H9 (cell line): ENCODE measurements around the gene DDX49. TPM values are rescaled to one million over a fixed set of nuclear protein-coding genes. Genes with fewer than 3 reads are reported as not detected.
A peak's percentile ranks its signal among the peaks of the same experiment; 100 is the strongest.

Experiments
- DNase-seq: peaks from one replicate; pipeline ENCODE4 v3.0.0-alpha.2; 2017
- H2AFZ ChIP-seq: one replicate; pipeline ENCODE4 v1.6.1; 2013; ENCODE audit warnings: mild to moderate bottlenecking, low read length, control low read depth, moderate library complexity
- H2AK5ac ChIP-seq: 2 replicates; pipeline ENCODE4 v1.6.1; 2013; ENCODE audit warnings: low read length, control low read depth, mixed read lengths; ENCODE audit not compliant: insufficient read length
- H2BK120ac ChIP-seq: one replicate; pipeline ENCODE4 v1.6.1; 2013; ENCODE audit warnings: low read depth, mild to moderate bottlenecking, low read length, control low read depth, inconsistent platforms; ENCODE audit not compliant: poor library complexity, severe bottlenecking
- H2BK12ac ChIP-seq: 2 replicates; pipeline ENCODE4 v1.6.1; 2013; ENCODE audit warnings: low read length, control low read depth, mixed read lengths, low read depth; ENCODE audit not compliant: insufficient read length
- H2BK15ac ChIP-seq: 2 replicates; pipeline ENCODE4 v1.6.1; 2013; ENCODE audit warnings: low read depth, low read length, control low read depth
- H2BK20ac ChIP-seq: one replicate; pipeline ENCODE4 v1.6.1; 2013; ENCODE audit warnings: low read depth, mild to moderate bottlenecking, low read length, control low read depth, inconsistent platforms; ENCODE audit not compliant: poor library complexity, severe bottlenecking
- H2BK5ac ChIP-seq: 2 replicates; pipeline ENCODE4 v1.6.1; 2013; ENCODE audit warnings: low read length, control low read depth, mixed read lengths; ENCODE audit not compliant: insufficient read length
- H3K14ac ChIP-seq: 2 replicates; pipeline ENCODE4 v1.6.1; 2013; ENCODE audit warnings: low read length, control low read depth; ENCODE audit not compliant: insufficient read depth
- H3K18ac ChIP-seq: 2 replicates; pipeline ENCODE4 v1.6.1; 2013; ENCODE audit warnings: low read depth, mild to moderate bottlenecking, mixed read lengths, low read length, control low read depth; ENCODE audit not compliant: insufficient read length
- H3K23ac ChIP-seq: 2 replicates; pipeline ENCODE4 v1.6.1; 2013; ENCODE audit warnings: low read length, control low read depth, mixed read lengths, low read depth; ENCODE audit not compliant: insufficient read length
- H3K23me2 ChIP-seq: 2 replicates; pipeline ENCODE4 v1.6.1; 2013; ENCODE audit warnings: low read depth, mild to moderate bottlenecking, mixed read lengths, low read length, control low read depth; ENCODE audit not compliant: insufficient read length, poor library complexity, severe bottlenecking
- H3K27ac ChIP-seq: 2 replicates; pipeline ENCODE4 v1.5.1; 2013; ENCODE audit warnings: low read length, control low read depth, mixed read lengths, low read depth; ENCODE audit not compliant: insufficient read length
- H3K27me3 ChIP-seq: 2 replicates; pipeline ENCODE4 v1.6.1; 2013; ENCODE audit warnings: low read length, control low read depth, inconsistent platforms; ENCODE audit not compliant: insufficient read depth
- H3K4ac ChIP-seq: 2 replicates; pipeline ENCODE4 v1.6.1; 2013; ENCODE audit warnings: low read depth, mild to moderate bottlenecking, control low read depth, inconsistent platforms, low read length, moderate library complexity
- H3K4me1 ChIP-seq: 2 replicates; pipeline ENCODE4 v1.6.1; 2013; ENCODE audit warnings: low read length, control low read depth, inconsistent platforms; ENCODE audit not compliant: insufficient read depth
- H3K4me2 ChIP-seq: 2 replicates; pipeline ENCODE4 v1.6.1; 2013; ENCODE audit warnings: low read length, control low read depth, mixed read lengths; ENCODE audit not compliant: insufficient read length, insufficient read depth
- H3K56ac ChIP-seq: 2 replicates; pipeline ENCODE4 v1.6.1; 2013; ENCODE audit warnings: low read depth, mild to moderate bottlenecking, mixed read lengths, low read length, control low read depth; ENCODE audit not compliant: insufficient read length
- H3K79me1 ChIP-seq: 2 replicates; pipeline ENCODE4 v1.6.1; 2013; ENCODE audit warnings: low read depth, mild to moderate bottlenecking, moderate library complexity, low read length, control low read depth, inconsistent platforms; ENCODE audit not compliant: insufficient read depth, poor library complexity, severe bottlenecking
- H3K79me2 ChIP-seq: 2 replicates; pipeline ENCODE4 v1.6.1; 2013; ENCODE audit warnings: low read length, control low read depth, inconsistent platforms; ENCODE audit not compliant: insufficient read depth
- H3K9ac ChIP-seq: 2 replicates; pipeline ENCODE4 v1.6.1; 2013; ENCODE audit warnings: low read length, control low read depth, mixed read lengths; ENCODE audit not compliant: insufficient read length; ENCODE audit errors: extremely low read depth
- H3K9me3 ChIP-seq: one replicate; pipeline ENCODE4 v1.6.1; 2013; ENCODE audit warnings: low read depth, low read length, inconsistent platforms; ENCODE audit not compliant: control insufficient read depth
- H3T11ph ChIP-seq: one replicate; pipeline ENCODE4 v1.6.1; 2013; ENCODE audit warnings: mild to moderate bottlenecking, low read length, control low read depth, inconsistent platforms
- H4K20me1 ChIP-seq: one replicate; pipeline ENCODE4 v1.6.1; 2013; ENCODE audit not compliant: control insufficient read depth, insufficient read length, insufficient read depth
- H4K5ac ChIP-seq: 2 replicates; pipeline ENCODE4 v1.6.1; 2013; ENCODE audit warnings: low read depth, mild to moderate bottlenecking, mixed read lengths, low read length, control low read depth; ENCODE audit not compliant: insufficient read length
- H4K8ac ChIP-seq: replicated peaks from 2 replicates; pipeline ENCODE4 v1.6.1; 2013; ENCODE audit warnings: low read length, control low read depth, mixed read lengths, low read depth; ENCODE audit not compliant: insufficient read length
- H4K91ac ChIP-seq: 2 replicates; pipeline ENCODE4 v1.6.1; 2013; ENCODE audit warnings: low read depth, mild to moderate bottlenecking, moderate library complexity, mixed read lengths, low read length, control low read depth; ENCODE audit not compliant: insufficient read length
- H3K27ac Mint-ChIP-seq, 3 experiments: 2 replicates in 2 of 3; 3 replicates in 1 of 3; pipeline ENCODE4 v1.8.0; 2020 to 2021; ENCODE audit warnings: mixed read lengths in 3 of 3, mild to moderate bottlenecking in 1 of 3, moderate library complexity in 1 of 3
- H3K27me3 Mint-ChIP-seq: 2 replicates; pipeline ENCODE4 v1.8.0; 2021; ENCODE audit warnings: low read depth, mild to moderate bottlenecking, moderate library complexity, mixed read lengths
- H3K36me3 Mint-ChIP-seq, 3 experiments: 2 replicates in 2 of 3; 3 replicates in 1 of 3; pipeline ENCODE4 v1.8.0; 2020 to 2021; ENCODE audit warnings: low read depth in 3 of 3, mixed read lengths in 3 of 3; ENCODE audit not compliant: insufficient read depth in 1 of 3
- H3K4me1 Mint-ChIP-seq, 2 experiments: 2 replicates each; pipeline ENCODE4 v1.8.0; 2020; ENCODE audit warnings: mixed read lengths in 2 of 2
- H3K4me3 Mint-ChIP-seq, 2 experiments: 2 replicates in 1 of 2; 3 replicates in 1 of 2; pipeline ENCODE4 v1.8.0; 2020 to 2021; ENCODE audit warnings: mild to moderate bottlenecking in 2 of 2, mixed read lengths in 2 of 2, moderate library complexity in 1 of 2
- H3K9me3 Mint-ChIP-seq, 2 experiments: 2 replicates in 1 of 2; 3 replicates in 1 of 2; pipeline ENCODE4 v1.8.0; 2020; ENCODE audit warnings: mild to moderate bottlenecking in 2 of 2, mixed read lengths in 2 of 2, moderate library complexity in 1 of 2
- WGBS: extraction: QIAGEN DNeasy Blood & Tissue Kit; methylation state at CpG from one replicate; pipeline ENCODE4 v1.1.7; 2013; ENCODE audit warnings: missing lambda C conversion rate, low lambda C conversion rate, mixed read lengths; ENCODE audit not compliant: insufficient read length; ENCODE audit errors: extremely low coverage; 5-methylcytosine and 5-hydroxymethylcytosine counted together
- total RNA-seq: library from RNA; stranded (reverse); gene quantifications from 2 replicates; pipeline ENCODE4 v1.2.1, GENCODE V29; 2021
- TF ChIP-seq, protein P1 (sequence below): fragments of 200-600 bp; sonication (generic); conservative IDR thresholded peaks from 3 replicates; pipeline ENCODE4 v1.8.0; 2021; ENCODE audit warnings: antibody characterized with exemption, mild to moderate bottlenecking

The DDX49 gene
- total RNA-seq, 1 experiment from 2014 or later = 52.3 TPM

- no CpG with 5 or more reads among the region's 34 CpGs for WGBS
- Histone ChIP-seq H2BK12ac (no peak overlapping the region), H3K9me3 (no peaks in the 10 kb centered on the region), H2AK5ac (no peak overlapping the region), H3K27ac (no peak overlapping the region), H3K23ac (no peak overlapping the region), H4K91ac (no peak overlapping the region), H2BK5ac (no peak overlapping the region), H2AFZ (no peak overlapping the region), H3K14ac (no peak overlapping the region), H3K23me2 (peaks cover 3% of the 10 kb centered on the region), H3K4me1 (no peaks in the 10 kb centered on the region), H3K79me2 (no peaks in the 10 kb centered on the region), H3K79me1 (no peaks in the 10 kb centered on the region), H4K8ac (no peak overlapping the region), H2BK15ac (no peak overlapping the region), H4K5ac (no peak overlapping the region), H3K18ac (no peak overlapping the region), H3K56ac (no peak overlapping the region), H3K4me2 (no peak overlapping the region), H2BK120ac (no peak overlapping the region), H3K4ac (no peak overlapping the region), H3K27me3 (no peaks in the 10 kb centered on the region), H3T11ph (no peak overlapping the region), H3K9ac (no peak overlapping the region), H2BK20ac (no peak overlapping the region), H4K20me1 (no peaks in the 10 kb centered on the region)
- peaks cover 8 to 27% (median 19%) of the 10 kb centered on the region in 3 experiments for H3K36me3 Mint-ChIP-seq
- H3K27me3 Mint-ChIP-seq = no peaks in the 10 kb centered on the region; the same call in none of the 2 replicates
- DNase-seq = no peak
- TF ChIP-seq, protein P1, sequence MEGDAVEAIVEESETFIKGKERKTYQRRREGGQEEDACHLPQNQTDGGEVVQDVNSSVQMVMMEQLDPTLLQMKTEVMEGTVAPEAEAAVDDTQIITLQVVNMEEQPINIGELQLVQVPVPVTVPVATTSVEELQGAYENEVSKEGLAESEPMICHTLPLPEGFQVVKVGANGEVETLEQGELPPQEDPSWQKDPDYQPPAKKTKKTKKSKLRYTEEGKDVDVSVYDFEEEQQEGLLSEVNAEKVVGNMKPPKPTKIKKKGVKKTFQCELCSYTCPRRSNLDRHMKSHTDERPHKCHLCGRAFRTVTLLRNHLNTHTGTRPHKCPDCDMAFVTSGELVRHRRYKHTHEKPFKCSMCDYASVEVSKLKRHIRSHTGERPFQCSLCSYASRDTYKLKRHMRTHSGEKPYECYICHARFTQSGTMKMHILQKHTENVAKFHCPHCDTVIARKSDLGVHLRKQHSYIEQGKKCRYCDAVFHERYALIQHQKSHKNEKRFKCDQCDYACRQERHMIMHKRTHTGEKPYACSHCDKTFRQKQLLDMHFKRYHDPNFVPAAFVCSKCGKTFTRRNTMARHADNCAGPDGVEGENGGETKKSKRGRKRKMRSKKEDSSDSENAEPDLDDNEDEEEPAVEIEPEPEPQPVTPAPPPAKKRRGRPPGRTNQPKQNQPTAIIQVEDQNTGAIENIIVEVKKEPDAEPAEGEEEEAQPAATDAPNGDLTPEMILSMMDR = no peak
- no peaks in the 10 kb centered on the region; a peak in 1 of 5 replicates for H3K9me3 Mint-ChIP-seq
- peaks cover 4 to 13% of the 10 kb centered on the region in 2 experiments for H3K4me1 Mint-ChIP-seq
- H3K4me3 Mint-ChIP-seq = peak overlapping the region in 1 of 2 experiments; percentile 48; a peak in 1 of 5 replicates
- no peak overlapping the region for H3K27ac Mint-ChIP-seq
Observed at GRCh38 chr19:18931316-18932162, 12.0 kb downstream of the DDX49 start.
